Trophoblast cell (in vitro differentiated cells and primary cell): Measurements from ENCODE around the gene SECTM1.
A peak's percentile ranks its signal among the peaks of the same experiment; 100 is the strongest.

Experiments
- DNase-seq, 2 donors: peaks; one replicate each; pipeline ENCODE4 v3.0.0-alpha.2; 2016
- H2AFZ ChIP-seq: 2 replicates; pipeline ENCODE4 v1.6.1; 2013; ENCODE audit warnings: low read length, moderate library complexity, mild to moderate bottlenecking; ENCODE audit not compliant: insufficient read depth, poor library complexity
- H2AK5ac ChIP-seq: 2 replicates; pipeline ENCODE4 v1.6.1; 2013; ENCODE audit warnings: mild to moderate bottlenecking, low read length
- H2BK120ac ChIP-seq: 2 replicates; pipeline ENCODE4 v1.6.1; 2013; ENCODE audit warnings: low read length, mild to moderate bottlenecking, moderate library complexity; ENCODE audit not compliant: insufficient read depth, poor library complexity
- H2BK12ac ChIP-seq: 2 replicates; pipeline ENCODE4 v1.6.1; 2013; ENCODE audit warnings: mild to moderate bottlenecking, low read length, moderate library complexity
- H2BK5ac ChIP-seq: 2 replicates; pipeline ENCODE4 v1.6.1; 2013; ENCODE audit warnings: low read length, low read depth, moderate library complexity, mild to moderate bottlenecking; ENCODE audit not compliant: poor library complexity
- H3K14ac ChIP-seq: 2 replicates; pipeline ENCODE4 v1.6.1; 2013; ENCODE audit warnings: mild to moderate bottlenecking, low read length
- H3K18ac ChIP-seq: 2 replicates; pipeline ENCODE4 v1.6.1; 2013; ENCODE audit warnings: mild to moderate bottlenecking, low read length
- H3K23ac ChIP-seq: 2 replicates; pipeline ENCODE4 v1.6.1; 2013; ENCODE audit warnings: low read length
- H3K27ac ChIP-seq: 2 replicates; pipeline ENCODE4 v1.5.1; 2013; ENCODE audit warnings: low read depth, mild to moderate bottlenecking, inconsistent platforms, low read length, moderate library complexity
- H3K27me3 ChIP-seq: 2 replicates; pipeline ENCODE4 v1.6.1; 2013; ENCODE audit warnings: inconsistent platforms, mild to moderate bottlenecking, low read length, moderate library complexity; ENCODE audit not compliant: insufficient read depth
- H3K36me3 ChIP-seq, 2 experiments: 1 replicate in 1 of 2; 2 replicates in 1 of 2; pipeline ENCODE4 v1.6.1; 2013; ENCODE audit warnings: low read length in 2 of 2, mild to moderate bottlenecking in 2 of 2, moderate library complexity in 1 of 2; ENCODE audit not compliant: insufficient read depth in 2 of 2, control insufficient read depth in 1 of 2
- H3K4ac ChIP-seq: 2 replicates; pipeline ENCODE4 v1.6.1; 2013; ENCODE audit warnings: low read depth, mild to moderate bottlenecking, low read length, moderate library complexity
- H3K4me1 ChIP-seq, 2 experiments: 1 replicate in 1 of 2; 2 replicates in 1 of 2; pipeline ENCODE4 v1.6.1; 2013; ENCODE audit warnings: low read length in 2 of 2, mild to moderate bottlenecking in 2 of 2, moderate library complexity in 1 of 2; ENCODE audit not compliant: insufficient read depth in 2 of 2, control insufficient read depth in 1 of 2
- H3K4me2 ChIP-seq: 2 replicates; pipeline ENCODE4 v1.6.1; 2013; ENCODE audit warnings: inconsistent platforms, mild to moderate bottlenecking, low read length, moderate library complexity
- H3K4me3 ChIP-seq: 2 replicates; pipeline ENCODE4 v1.5.1; 2013; ENCODE audit warnings: mild to moderate bottlenecking, low read depth, low read length, inconsistent platforms
- H3K79me1 ChIP-seq: one replicate; pipeline ENCODE4 v1.6.1; 2013; ENCODE audit warnings: low read length
- H3K79me2 ChIP-seq: 2 replicates; pipeline ENCODE4 v1.6.1; 2013; ENCODE audit warnings: low read length, mild to moderate bottlenecking; ENCODE audit not compliant: control insufficient read depth, insufficient read depth, poor library complexity
- H3K9ac ChIP-seq: 2 replicates; pipeline ENCODE4 v1.6.1; 2013; ENCODE audit warnings: mild to moderate bottlenecking, low read length
- H3K9me3 ChIP-seq: 2 replicates; pipeline ENCODE4 v1.6.1; 2013; ENCODE audit warnings: low read depth, mild to moderate bottlenecking, control low read depth, inconsistent platforms, low read length; ENCODE audit not compliant: insufficient read depth
- H4K12ac ChIP-seq: 2 replicates; pipeline ENCODE4 v1.6.1; 2013; ENCODE audit warnings: low read depth, mild to moderate bottlenecking, low read length, moderate library complexity
- H4K8ac ChIP-seq: 2 replicates; pipeline ENCODE4 v1.6.1; 2013; ENCODE audit warnings: low read depth, mild to moderate bottlenecking, low read length, moderate library complexity
- H4K91ac ChIP-seq: one replicate; pipeline ENCODE4 v1.6.1; 2013; ENCODE audit warnings: low read depth, mild to moderate bottlenecking, low read length, moderate library complexity
- WGBS: extraction: QIAGEN DNeasy Blood & Tissue Kit; methylation state at CpG from one replicate; pipeline ENCODE4 v1.1.7; 2013; ENCODE audit warnings: missing lambda C conversion rate; ENCODE audit not compliant: insufficient read length, insufficient coverage; ENCODE audit errors: extremely low coverage; 5-methylcytosine and 5-hydroxymethylcytosine counted together

The SECTM1 gene

DNA sequence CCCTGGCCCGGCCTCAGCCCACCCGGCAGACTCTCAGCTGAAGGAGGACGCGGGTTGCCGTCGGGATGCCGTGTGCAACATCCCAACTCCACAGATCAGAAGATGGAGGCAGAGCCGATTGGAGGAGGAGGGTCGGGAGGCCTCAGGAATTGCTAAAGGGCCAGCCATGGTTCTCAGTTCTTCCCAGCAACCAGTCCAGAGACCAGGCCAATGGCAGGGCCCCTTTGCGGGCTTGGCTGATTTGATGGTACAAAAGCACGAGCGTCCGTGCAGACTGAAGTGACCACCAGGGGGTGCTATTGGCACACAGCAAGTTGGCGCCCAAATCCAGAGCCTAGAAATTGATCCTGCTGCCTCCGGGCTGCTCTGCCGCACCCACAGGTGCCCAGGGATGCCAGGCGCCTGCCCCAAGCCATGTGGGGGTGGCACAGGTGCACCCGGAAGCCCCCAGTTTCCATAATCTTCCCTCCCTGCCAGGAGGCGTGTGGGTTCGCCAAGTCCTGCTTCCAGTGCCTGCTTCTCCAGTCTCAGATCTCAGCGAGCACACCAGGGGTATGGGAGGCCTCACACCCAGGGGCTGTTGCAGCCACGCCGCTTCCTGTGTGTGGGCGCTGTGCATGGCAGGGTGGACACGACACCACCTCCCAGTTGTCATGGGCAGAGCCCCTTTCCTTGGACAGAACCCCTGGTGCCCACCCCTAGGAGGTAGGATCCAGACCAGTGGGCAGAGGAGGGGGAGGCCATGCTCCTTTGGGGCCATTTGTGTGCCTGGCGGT is 18.3 kb upstream of the SECTM1 start:
- H2AFZ ChIP-seq, result no peak overlapping the region
- H2BK120ac ChIP-seq, result no peak overlapping the region
- H3K4me2 ChIP-seq, result no peak overlapping the region
- no peaks in the 10 kb centered on the region for H3K9me3 ChIP-seq
- no peak overlapping the region for H3K4ac ChIP-seq
- no peaks in the 10 kb centered on the region for H3K36me3 ChIP-seq
- H3K27ac ChIP-seq, result no peak overlapping the region
- WGBS, result no CpG with 5 or more reads among the region's 26 CpGs
- peak; percentile 82 to 95 for DNase-seq
- no peak overlapping the region for H3K23ac ChIP-seq
- H3K18ac ChIP-seq, result no peak overlapping the region
- peak overlapping the region; percentile 6 for H4K12ac ChIP-seq
- H3K79me2 ChIP-seq, result peaks cover 2% of the 10 kb centered on the region
- H4K8ac ChIP-seq, result no peak overlapping the region
- no peak overlapping the region for H2AK5ac ChIP-seq
- H3K4me3 ChIP-seq, result peak overlapping the region; percentile 16
- H2BK5ac ChIP-seq, result no peak overlapping the region
- peak overlapping the region; percentile 14 for H2BK12ac ChIP-seq
- no peak overlapping the region for H3K14ac ChIP-seq
- no peak overlapping the region for H4K91ac ChIP-seq
- no peaks in the 10 kb centered on the region for H3K27me3 ChIP-seq
- no peaks in the 10 kb centered on the region for H3K79me1 ChIP-seq
- H3K4me1 ChIP-seq, result peaks cover 9 to 14% of the 10 kb centered on the region in 2 experiments
- H3K9ac ChIP-seq, result no peak overlapping the region

DNA sequence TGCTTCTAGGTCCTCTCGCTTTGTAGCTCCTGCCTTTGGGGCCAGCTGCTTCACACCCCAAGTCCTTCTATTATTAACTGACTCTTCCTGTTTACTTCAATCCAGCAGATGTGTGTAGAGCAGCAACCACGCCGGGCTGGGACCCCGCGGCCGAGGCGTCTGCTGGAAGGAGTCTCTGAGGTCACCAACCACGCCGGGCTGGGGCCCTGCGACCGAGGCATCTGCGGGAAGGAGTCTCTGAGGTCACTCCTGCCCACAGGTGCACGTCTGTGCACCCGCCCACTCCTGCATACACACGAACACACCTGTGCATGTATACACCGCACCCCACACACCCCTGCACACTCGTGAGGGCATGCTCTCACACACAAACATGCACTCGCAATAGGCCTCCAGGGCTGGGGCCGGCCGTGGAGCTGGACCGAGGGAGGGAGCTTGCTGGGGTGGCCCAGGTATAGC is 17.7 kb upstream of the SECTM1 start:
- no peak overlapping the region for H3K14ac ChIP-seq
- no peak overlapping the region for H2BK12ac ChIP-seq
- H2AK5ac ChIP-seq, result no peak overlapping the region
- WGBS, result no CpG with 5 or more reads among the region's 21 CpGs
- no peak overlapping the region for H3K4ac ChIP-seq
- H3K9me3 ChIP-seq, result no peaks in the 10 kb centered on the region
- no peaks in the 10 kb centered on the region for H3K36me3 ChIP-seq
- no peak overlapping the region for H2BK5ac ChIP-seq
- H3K23ac ChIP-seq, result no peak overlapping the region
- no peak overlapping the region for H3K4me2 ChIP-seq
- H4K8ac ChIP-seq, result no peak overlapping the region
- no peak overlapping the region for H3K27ac ChIP-seq
- H2AFZ ChIP-seq, result no peak overlapping the region
- no peak overlapping the region for H3K4me3 ChIP-seq
- H3K79me1 ChIP-seq, result peaks cover 2% of the 10 kb centered on the region
- H3K18ac ChIP-seq, result no peak overlapping the region
- no peak overlapping the region for H2BK120ac ChIP-seq
- no peak overlapping the region for H4K12ac ChIP-seq
- H3K4me1 ChIP-seq, result peaks cover 13 to 18% of the 10 kb centered on the region in 2 experiments
- H3K9ac ChIP-seq, result no peak overlapping the region
- no peak overlapping the region for H4K91ac ChIP-seq
- H3K79me2 ChIP-seq, result no peaks in the 10 kb centered on the region
- H3K27me3 ChIP-seq, result no peaks in the 10 kb centered on the region
- DNase-seq, result no peak

GRCh38 chr17:82350182-82351030 is 16.8 kb upstream of the SECTM1 start:
- no peak overlapping the region for H2BK5ac ChIP-seq
- no peak overlapping the region for H2BK120ac ChIP-seq
- no peaks in the 10 kb centered on the region for H3K79me2 ChIP-seq
- H3K27ac ChIP-seq, result no peak overlapping the region
- H3K4me2 ChIP-seq, result no peak overlapping the region
- no peak overlapping the region for H4K12ac ChIP-seq
- DNase-seq, result no peak
- H3K36me3 ChIP-seq, result no peaks in the 10 kb centered on the region
- no peak overlapping the region for H4K91ac ChIP-seq
- WGBS, result no CpG with 5 or more reads among the region's 28 CpGs
- H2BK12ac ChIP-seq, result no peak overlapping the region
- H3K4me3 ChIP-seq, result no peak overlapping the region
- no peak overlapping the region for H4K8ac ChIP-seq
- no peak overlapping the region for H3K9ac ChIP-seq
- no peak overlapping the region for H3K18ac ChIP-seq
- no peaks in the 10 kb centered on the region for H3K9me3 ChIP-seq
- peaks cover 11 to 17% of the 10 kb centered on the region in 2 experiments for H3K4me1 ChIP-seq
- peak overlapping the region; percentile 15 for H2AK5ac ChIP-seq
- H3K23ac ChIP-seq, result no peak overlapping the region
- no peak overlapping the region for H3K4ac ChIP-seq
- H3K27me3 ChIP-seq, result no peaks in the 10 kb centered on the region
- H3K79me1 ChIP-seq, result peaks cover 5% of the 10 kb centered on the region
- no peak overlapping the region for H3K14ac ChIP-seq
- H2AFZ ChIP-seq, result no peak overlapping the region

- Histone ChIP-seq H3K27ac (no peak overlapping the region), H3K4me3 (no peak overlapping the region), H2AK5ac (no peak overlapping the region), H4K8ac (no peak overlapping the region), H3K27me3 (no peaks in the 10 kb centered on the region), H3K4me1 (peaks cover 14 to 27% of the 10 kb centered on the region in 2 experiments), H3K4me2 (no peak overlapping the region), H3K4ac (no peak overlapping the region), H2BK12ac (peak overlapping the region; percentile 59), H2BK120ac (no peak overlapping the region), H4K91ac (peak overlapping the region; percentile 61), H3K79me2 (no peaks in the 10 kb centered on the region), H3K36me3 (no peaks in the 10 kb centered on the region), H3K23ac (no peak overlapping the region), H2AFZ (peak overlapping the region; percentile 46), H3K9ac (no peak overlapping the region), H3K79me1 (peaks cover 9% of the 10 kb centered on the region), H4K12ac (peak overlapping the region; percentile 12), H3K9me3 (no peaks in the 10 kb centered on the region), H3K14ac (no peak overlapping the region), H3K18ac (no peak overlapping the region), H2BK5ac (no peak overlapping the region)
- WGBS, result no CpG with 5 or more reads among the region's 11 CpGs
- DNase-seq, result no peak
These were observed 15.7 kb upstream of the SECTM1 start for GRCh38 chr17:82349287-82349701.
